Measurements from ENCODE around the gene PDC. TPM values are rescaled to one million over a fixed set of nuclear protein-coding genes. Genes with fewer than 3 reads are reported as not detected.

Gene PDC
- polyA plus RNA-seq, 1 experiment, result not detected

DNA sequence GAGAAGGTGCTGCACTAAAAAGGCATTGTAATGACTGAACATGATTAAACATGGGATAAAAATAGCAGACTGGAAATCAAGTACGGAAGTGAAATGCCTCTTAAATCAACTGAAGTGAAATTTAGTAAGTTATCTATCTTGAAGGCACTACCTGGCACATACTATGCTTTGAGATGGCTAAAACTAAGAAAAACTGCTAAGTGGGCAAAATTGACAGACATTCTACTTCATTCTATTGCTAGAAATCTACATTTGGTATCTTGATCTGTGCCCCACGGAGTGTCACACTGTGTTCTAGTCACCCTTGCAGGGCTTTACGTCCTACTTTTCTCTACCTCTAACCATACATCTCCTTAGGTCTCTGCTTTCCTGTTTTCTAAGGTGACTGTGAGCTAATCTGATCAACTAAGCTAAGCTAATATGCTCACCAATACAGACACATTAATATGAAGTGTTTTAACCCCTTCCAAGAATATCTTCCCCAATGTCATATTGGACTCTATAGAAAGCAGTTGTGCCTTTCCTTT is 4.1 kb downstream of the PDC start:
- ChIA-PET CTCF (no interaction called here), POLR2A (no interaction called here)
- H3K36me3 ChIP-seq (ENCODE audit: control insufficient read depth, insufficient read depth, low read length), result no peaks in the 10 kb centered on the region
- no peak overlapping the region for H3K4me3 ChIP-seq (ENCODE audit: low read depth, low read length)
- DNase-seq (ENCODE audit: low read depth), result no peak
- no peaks in the 10 kb centered on the region for H3K27me3 ChIP-seq (ENCODE audit: control insufficient read depth, insufficient read depth, low read length)
- TF ChIP-seq, protein P1, sequence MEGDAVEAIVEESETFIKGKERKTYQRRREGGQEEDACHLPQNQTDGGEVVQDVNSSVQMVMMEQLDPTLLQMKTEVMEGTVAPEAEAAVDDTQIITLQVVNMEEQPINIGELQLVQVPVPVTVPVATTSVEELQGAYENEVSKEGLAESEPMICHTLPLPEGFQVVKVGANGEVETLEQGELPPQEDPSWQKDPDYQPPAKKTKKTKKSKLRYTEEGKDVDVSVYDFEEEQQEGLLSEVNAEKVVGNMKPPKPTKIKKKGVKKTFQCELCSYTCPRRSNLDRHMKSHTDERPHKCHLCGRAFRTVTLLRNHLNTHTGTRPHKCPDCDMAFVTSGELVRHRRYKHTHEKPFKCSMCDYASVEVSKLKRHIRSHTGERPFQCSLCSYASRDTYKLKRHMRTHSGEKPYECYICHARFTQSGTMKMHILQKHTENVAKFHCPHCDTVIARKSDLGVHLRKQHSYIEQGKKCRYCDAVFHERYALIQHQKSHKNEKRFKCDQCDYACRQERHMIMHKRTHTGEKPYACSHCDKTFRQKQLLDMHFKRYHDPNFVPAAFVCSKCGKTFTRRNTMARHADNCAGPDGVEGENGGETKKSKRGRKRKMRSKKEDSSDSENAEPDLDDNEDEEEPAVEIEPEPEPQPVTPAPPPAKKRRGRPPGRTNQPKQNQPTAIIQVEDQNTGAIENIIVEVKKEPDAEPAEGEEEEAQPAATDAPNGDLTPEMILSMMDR (IDR thresholded peaks at IDR 0.05; ENCODE audit: insufficient read depth, low read depth, low read length), result no peak

DNA sequence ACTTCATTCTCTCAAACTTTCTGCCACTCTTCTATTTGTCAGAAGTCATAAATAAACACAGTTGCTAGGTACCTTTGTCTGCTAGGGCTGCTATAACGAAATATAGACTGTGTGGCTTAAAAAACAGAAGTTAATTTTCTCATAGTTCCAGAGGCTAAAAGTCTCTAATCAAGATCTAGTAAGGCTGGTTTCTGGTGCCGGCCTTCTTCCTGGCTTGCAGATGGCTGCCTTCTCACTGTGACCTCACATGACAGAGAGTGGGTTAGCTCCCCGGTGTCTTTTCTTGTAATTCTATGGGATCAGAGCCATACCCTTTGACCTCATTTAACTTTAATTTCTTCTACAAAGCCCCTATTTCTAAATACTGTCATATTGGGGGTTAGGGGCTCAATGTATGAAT is 5.9 kb downstream of the PDC start:
- no peak overlapping the region for H3K4me3 ChIP-seq (ENCODE audit: low read depth, low read length)
- TF ChIP-seq, protein P1 (IDR thresholded peaks at IDR 0.05; ENCODE audit: insufficient read depth, low read depth, low read length), result no peak
- ChIA-PET CTCF (interaction anchor here (1.1 kb wide), 1 partner anchor 27 kb away, joined by 3 read pairs; no protein-coding TSS in a partner anchor), POLR2A (no interaction called here)
- H3K36me3 ChIP-seq (ENCODE audit: control insufficient read depth, insufficient read depth, low read length), result no peaks in the 10 kb centered on the region
- DNase-seq (ENCODE audit: low read depth), result no peak
- H3K27me3 ChIP-seq (ENCODE audit: control insufficient read depth, insufficient read depth, low read length), result no peaks in the 10 kb centered on the region

DNA sequence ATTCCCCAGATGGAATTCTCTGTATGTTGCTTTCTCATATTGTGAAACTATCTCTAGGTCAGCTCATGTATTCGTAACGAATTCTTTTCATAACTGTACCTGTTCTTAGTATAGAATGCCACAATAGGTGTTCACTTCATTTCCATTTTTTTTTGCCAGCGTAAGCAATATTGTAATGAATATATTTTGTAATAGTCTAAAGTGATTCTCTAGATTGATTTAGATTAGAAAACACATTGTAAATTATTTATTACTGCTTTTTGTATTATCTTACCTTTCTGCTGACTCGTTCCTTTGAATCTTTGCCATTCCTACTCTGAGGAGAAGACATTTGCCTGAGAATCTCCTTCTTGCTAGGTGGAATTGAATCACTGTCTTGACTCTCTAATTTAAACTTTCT is 14.8 kb downstream of the PDC start:
- POLR2A ChIA-PET, result no interaction called here
- CTCF ChIA-PET, result interaction anchor here (0.7 kb wide), 1 partner anchor 32 kb away, joined by 4 read pairs; no protein-coding TSS in a partner anchor
- no peak for DNase-seq (ENCODE audit: low read depth)
- Histone ChIP-seq H3K4me3 (ENCODE audit: low read depth, low read length) (no peak overlapping the region), H3K27me3 (ENCODE audit: control insufficient read depth, insufficient read depth, low read length) (no peaks in the 10 kb centered on the region), H3K36me3 (ENCODE audit: control insufficient read depth, insufficient read depth, low read length) (no peaks in the 10 kb centered on the region)
- TF ChIP-seq, protein P1 (IDR thresholded peaks at IDR 0.05; ENCODE audit: insufficient read depth, low read depth, low read length), result no peak

DNA sequence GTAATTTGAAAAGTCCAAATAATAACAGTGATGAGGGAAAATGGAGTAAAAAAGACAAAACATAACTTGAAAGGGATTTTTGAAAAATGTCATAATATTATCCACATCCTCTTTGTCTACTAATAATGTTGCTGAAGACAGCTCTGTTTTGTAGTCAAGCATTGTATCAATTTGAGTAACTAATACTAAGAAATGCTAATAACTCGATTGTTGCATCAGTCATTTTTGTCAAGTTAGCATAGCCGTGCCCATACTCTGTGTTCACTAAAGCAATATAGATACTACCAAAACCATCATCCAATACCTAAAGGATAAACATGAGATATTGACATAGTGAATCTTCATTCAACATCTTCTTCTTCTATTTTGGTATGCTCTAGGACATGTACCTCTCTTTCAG is 17.3 kb downstream of the PDC start:
- no peak for DNase-seq (ENCODE audit: low read depth)
- POLR2A ChIA-PET, result no interaction called here
- H3K4me3 ChIP-seq (ENCODE audit: low read depth, low read length), result no peak overlapping the region
- H3K27me3 ChIP-seq (ENCODE audit: control insufficient read depth, insufficient read depth, low read length), result no peaks in the 10 kb centered on the region
- CTCF ChIA-PET, result no interaction called here
- TF ChIP-seq, protein P1 (IDR thresholded peaks at IDR 0.05; ENCODE audit: insufficient read depth, low read depth, low read length), result no peak
- no peaks in the 10 kb centered on the region for H3K36me3 ChIP-seq (ENCODE audit: control insufficient read depth, insufficient read depth, low read length)

DNA sequence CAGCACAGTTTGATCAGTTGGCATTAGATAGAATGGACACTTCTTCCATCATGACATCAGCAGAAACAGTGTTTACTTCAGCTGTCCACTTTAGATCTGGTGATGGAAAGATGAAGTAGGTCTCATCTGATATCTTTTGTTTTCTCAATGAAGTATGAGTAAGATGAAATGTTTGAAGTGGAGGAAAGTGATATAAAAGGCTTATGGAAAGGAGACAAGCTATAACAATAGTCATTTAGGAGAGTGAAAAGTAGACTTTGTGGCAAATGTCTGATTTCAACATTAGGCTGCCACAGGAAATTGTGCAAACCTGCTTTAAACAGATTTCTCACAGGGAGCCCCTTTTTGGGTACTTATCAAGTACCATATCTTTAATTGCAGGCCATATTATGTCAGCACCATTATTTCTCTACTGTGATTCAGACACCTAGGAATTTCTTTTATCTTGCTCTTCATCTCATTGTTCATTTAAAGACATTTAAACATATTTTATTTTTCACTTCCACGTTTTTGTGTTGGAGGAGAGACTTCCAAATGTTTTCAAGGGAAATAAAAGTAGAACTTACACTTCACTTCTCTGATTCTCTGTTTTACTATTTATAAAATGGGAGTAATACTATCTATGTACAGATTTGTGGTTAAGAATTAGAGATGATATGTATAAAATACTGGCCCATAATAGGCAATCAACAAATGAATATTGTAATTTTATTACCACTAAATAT is 18.1 kb downstream of the PDC start:
- DNase-seq (ENCODE audit: low read depth), result no peak
- Histone ChIP-seq H3K4me3 (ENCODE audit: low read depth, low read length) (no peak overlapping the region), H3K36me3 (ENCODE audit: control insufficient read depth, insufficient read depth, low read length) (no peaks in the 10 kb centered on the region), H3K27me3 (ENCODE audit: control insufficient read depth, insufficient read depth, low read length) (no peaks in the 10 kb centered on the region)
- POLR2A ChIA-PET, result no interaction called here
- CTCF ChIA-PET, result no interaction called here
- TF ChIP-seq, protein P1 (IDR thresholded peaks at IDR 0.05; ENCODE audit: insufficient read depth, low read depth, low read length), result no peak

Measured in BJ (cell line).